Spleen (tissue), 7 donors: Measurements from ENCODE around the gene TRIP6.
"Not testable (repeated sequence)": the region's sequence is repeated elsewhere in the genome, so short reads cannot be mapped to it uniquely, and the experiment has no call there.

ENCODE experiments used
- CTCF ChIP-seq, 11 experiments: fragments of 200-600 bp in 7 of 11; fragments of 450-650 bp in 4 of 11; sonication (generic) in 4 of 11; IDR thresholded peaks in 8 of 11; conservative IDR thresholded peaks in 3 of 11; 1 replicate in 7 of 11; 2 replicates in 4 of 11; pipeline versions ENCODE4 v1.4.0 to v1.8.0; 2016 to 2021; ENCODE audit warnings: antibody characterized with exemption in 11 of 11, inconsistent platforms in 4 of 11, mild to moderate bottlenecking in 1 of 11
- POLR2A ChIP-seq, 3 donors: fragments of 450-650 bp; IDR thresholded peaks; one replicate each; pipeline ENCODE4 v1.5.1; 2017; ENCODE audit warnings: antibody characterized with exemption in 3 of 3, mild to moderate bottlenecking in 1 of 3
- POLR2AphosphoS5 ChIP-seq, 3 donors: sonication (generic); formaldehyde crosslinking; IDR thresholded peaks; one replicate each; pipeline ENCODE4 v1.5.1; 2017; ENCODE audit warnings: antibody characterized with exemption in 3 of 3
- donor health status: DM: no; HTN: no; CAD: no; lungs with moderate emphysema.
- donor health status: DM: no; HTN: no; CAD: no.
- donor health status: DM: no; HTN: no; CAD: no.

- not testable (repeated sequence) for TF ChIP-seq POLR2AphosphoS5 (IDR thresholded peaks at IDR 0.05); CTCF (IDR thresholded peaks at IDR 0.05 in 8 of 11, conservative IDR thresholded peaks at IDR 0.05 in 3 of 11); POLR2A (IDR thresholded peaks at IDR 0.05)
Measured at GRCh38 chr7:100919335-100919734, 52.1 kb downstream of the TRIP6 start.
